Keratinocyte (primary cell): ENCODE results near the gene DFFB. TPM values are rescaled to one million over a fixed set of nuclear protein-coding genes. Genes with fewer than 3 reads are reported as not detected.

Source experiments
- DNase-seq: peaks from one replicate; pipeline ENCODE4 v3.0.0-alpha.2; 2011; ENCODE audit warnings: low read depth, missing footprints, low spot score
- FAIRE-seq: peaks from 2 replicates; lab custom pipeline; 2011; peaks lifted over from hg19 to GRCh38; lab: Jason Lieb, UNC
- H2AFZ ChIP-seq: 2 replicates; pipeline ENCODE4 v1.6.0; 2012; ENCODE audit warnings: low read length, control low read depth, inconsistent platforms; ENCODE audit not compliant: control insufficient read depth
- H3K27ac ChIP-seq: 2 replicates; pipeline ENCODE4 v1.5.1; 2011; ENCODE audit warnings: low read length; ENCODE audit not compliant: control insufficient read depth, insufficient read depth
- H3K27me3 ChIP-seq: 3 replicates; pipeline ENCODE4 v1.6.0; 2011; ENCODE audit warnings: low read length; ENCODE audit not compliant: control insufficient read depth, insufficient read depth; ENCODE audit errors: extremely low read depth
- H3K36me3 ChIP-seq, 2 experiments: 2 replicates in 1 of 2; 3 replicates in 1 of 2; pipeline ENCODE4 v1.5.1; 2011; ENCODE audit warnings: low read length in 2 of 2, mild to moderate bottlenecking in 1 of 2; ENCODE audit not compliant: control insufficient read depth in 2 of 2, insufficient read depth in 2 of 2; ENCODE audit errors: extremely low read depth in 1 of 2
- H3K4me1 ChIP-seq: 3 replicates; pipeline ENCODE4 v1.5.1; 2011; ENCODE audit warnings: low read length; ENCODE audit not compliant: control insufficient read depth, insufficient read depth; ENCODE audit errors: extremely low read depth
- H3K4me2 ChIP-seq: 3 replicates; pipeline ENCODE4 v1.6.0; 2011; ENCODE audit warnings: low read depth, low read length; ENCODE audit not compliant: control insufficient read depth, insufficient read depth; ENCODE audit errors: extremely low read depth
- H3K4me3 ChIP-seq, 3 experiments: fragments of 200-600 bp in 1 of 3; sonication (generic) in 1 of 3; 2 replicates in 2 of 3; 3 replicates in 1 of 3; pipeline ENCODE4 v1.5.1; 2011 to 2016; ENCODE audit warnings: low read length in 3 of 3, mild to moderate bottlenecking in 3 of 3, control low read depth in 2 of 3, inconsistent platforms in 1 of 3, low read depth in 1 of 3, mixed read lengths in 1 of 3, mixed run types in 1 of 3, moderate library complexity in 1 of 3; ENCODE audit not compliant: control insufficient read depth in 2 of 3, insufficient read depth in 2 of 3; ENCODE audit errors: extremely low read depth in 1 of 3
- H3K79me2 ChIP-seq: 2 replicates; pipeline ENCODE4 v1.6.0; 2012; ENCODE audit warnings: low read length; ENCODE audit not compliant: control insufficient read depth, insufficient read depth
- H3K9ac ChIP-seq: 3 replicates; pipeline ENCODE4 v1.6.0; 2011; ENCODE audit warnings: low read length; ENCODE audit not compliant: control insufficient read depth, insufficient read depth; ENCODE audit errors: extremely low read depth
- H3K9me1 ChIP-seq: 3 replicates; pipeline ENCODE4 v1.6.0; 2011; ENCODE audit warnings: low read length; ENCODE audit not compliant: control insufficient read depth, insufficient read depth; ENCODE audit errors: extremely low read depth
- H3K9me3 ChIP-seq: 2 replicates; pipeline ENCODE4 v1.5.1; 2012; ENCODE audit warnings: low read depth, low read length; ENCODE audit not compliant: control insufficient read depth
- H4K20me1 ChIP-seq: 3 replicates; pipeline ENCODE4 v1.6.0; 2011; ENCODE audit warnings: low read length; ENCODE audit not compliant: control insufficient read depth, insufficient read depth; ENCODE audit errors: extremely low read depth
- CTCF ChIP-seq, 3 experiments: IDR thresholded peaks in 1 of 3; conservative IDR thresholded peaks in 1 of 3; optimal IDR thresholded peaks in 1 of 3; 2 replicates in 2 of 3; 3 replicates in 1 of 3; pipeline versions ENCODE3 to v1.5.1; 2011; ENCODE audit warnings: low read length in 3 of 3, mild to moderate bottlenecking in 3 of 3, moderate library complexity in 2 of 3, control low read depth in 1 of 3, inconsistent platforms in 1 of 3; ENCODE audit not compliant: insufficient read depth in 2 of 3; ENCODE audit errors: extremely low read depth in 1 of 3
- EZH2 ChIP-seq: IDR thresholded peaks from one replicate; pipeline ENCODE4 v1.6.1; 2012; ENCODE audit warnings: inconsistent platforms, mild to moderate bottlenecking, low read length, moderate library complexity
- dilution Hi-C: fragments of 300-500 bp; cut with MboI; formaldehyde crosslinking; loops from one replicate; pipeline ENCODE4 v1.7.0; 2020; ENCODE audit warnings: low sequenced_read_pairs; ENCODE audit not compliant: extremely low pct_ligation_motif_present
- polyA plus RNA-seq, 5 experiments: library from polyadenylated mRNA; depleted of rRNA in 3 of 5; stranded (reverse) in 3 of 5; stranded (forward) in 1 of 5; unstranded in 1 of 5; fragments of >200 nt; gene quantifications; 1 replicate in 1 of 5; 2 replicates in 3 of 5; 3 replicates in 1 of 5; pipeline versions ENCODE4 v1.2.1 to v1.2.3, GENCODE V29; 2011 to 2012; ENCODE audit warnings: missing spikeins in 2 of 5, low read depth in 1 of 5, low replicate concordance in 1 of 5

DFFB gene
- polyA plus RNA-seq, 1 donor (not counting 4 experiments of a cell fraction or from before 2014, with no cell fraction given), result 5.2 TPM

- Histone ChIP-seq H3K79me2 (no peaks in the 10 kb centered on the region), H3K27me3 (no peaks in the 10 kb centered on the region), H3K27ac (no peak overlapping the region), H3K9me1 (no peaks in the 10 kb centered on the region), H3K4me3 (no peak overlapping the region), H3K9me3 (no peaks in the 10 kb centered on the region), H3K4me1 (peaks cover 12% of the 10 kb centered on the region), H2AFZ (no peak overlapping the region), H4K20me1 (no peaks in the 10 kb centered on the region), H3K9ac (no peak overlapping the region), H3K36me3 (peaks cover 0 to 7% of the 10 kb centered on the region in 2 experiments), H3K4me2 (no peak overlapping the region)
- FAIRE-seq (no peak), DNase-seq (no peak)
- dilution Hi-C loops, result no loop called here
- no peak for TF ChIP-seq CTCF (optimal IDR thresholded peaks at IDR 0.05 in 1 of 3, IDR thresholded peaks at IDR 0.05 in 1 of 3, conservative IDR thresholded peaks at IDR 0.05 in 1 of 3; ENCODE audit: extremely low read depth in 1 of 3, insufficient read depth in 2 of 3, low read length in 3 of 3)
- TF ChIP-seq EZH2, result no peak
Observed at GRCh38 chr1:3816331-3817137, 40.7 kb upstream of the DFFB start.

- Histone ChIP-seq H3K4me3 (no peak overlapping the region), H3K27me3 (no peaks in the 10 kb centered on the region), H3K79me2 (no peaks in the 10 kb centered on the region), H3K9me3 (no peaks in the 10 kb centered on the region), H3K9ac (no peak overlapping the region), H3K9me1 (no peaks in the 10 kb centered on the region), H2AFZ (no peak overlapping the region), H3K4me2 (no peak overlapping the region), H3K4me1 (peaks cover 12% of the 10 kb centered on the region), H4K20me1 (no peaks in the 10 kb centered on the region), H3K36me3 (peaks cover 3 to 13% of the 10 kb centered on the region in 2 experiments), H3K27ac (no peak overlapping the region)
- FAIRE-seq, result no peak
- DNase-seq, result no peak
- no peak for TF ChIP-seq CTCF (optimal IDR thresholded peaks at IDR 0.05 in 1 of 3, IDR thresholded peaks at IDR 0.05 in 1 of 3, conservative IDR thresholded peaks at IDR 0.05 in 1 of 3; ENCODE audit: extremely low read depth in 1 of 3, insufficient read depth in 2 of 3, low read length in 3 of 3)
- TF ChIP-seq EZH2, result no peak
- dilution Hi-C loops, result no loop called here
Observed at GRCh38 chr1:3817138-3817740, 40.0 kb upstream of the DFFB start.
